Glutamatergic neuron (in vitro differentiated cells): ENCODE measurements around the gene PDZD4. TPM values are rescaled to one million over a fixed set of nuclear protein-coding genes. Genes with fewer than 3 reads are reported as not detected.

ENCODE experiments used
- DNase-seq: peaks from one replicate; pipeline ENCODE4 v3.0.0; 2022
- H3K27ac Mint-ChIP-seq: one replicate; pipeline ENCODE4 v1.8.0; 2020; ENCODE audit warnings: mild to moderate bottlenecking, mixed read lengths, inconsistent platforms; ENCODE audit not compliant: unreplicated experiment
- H3K27me3 Mint-ChIP-seq: one replicate; pipeline ENCODE4 v1.8.0; 2020; ENCODE audit warnings: mild to moderate bottlenecking, moderate library complexity, mixed read lengths, inconsistent platforms; ENCODE audit not compliant: unreplicated experiment
- H3K36me3 Mint-ChIP-seq: one replicate; pipeline ENCODE4 v1.8.0; 2020; ENCODE audit warnings: mild to moderate bottlenecking, mixed read lengths, inconsistent platforms; ENCODE audit not compliant: unreplicated experiment
- H3K4me1 Mint-ChIP-seq: one replicate; pipeline ENCODE4 v1.8.0; 2020; ENCODE audit warnings: mild to moderate bottlenecking, low read depth, mixed read lengths, inconsistent platforms; ENCODE audit not compliant: unreplicated experiment
- H3K4me3 Mint-ChIP-seq: one replicate; pipeline ENCODE4 v1.8.0; 2020; ENCODE audit warnings: mild to moderate bottlenecking, mixed read lengths, inconsistent platforms; ENCODE audit not compliant: unreplicated experiment
- H3K9me3 Mint-ChIP-seq: one replicate; pipeline ENCODE4 v1.8.0; 2020; ENCODE audit warnings: mild to moderate bottlenecking, moderate library complexity, mixed read lengths, inconsistent platforms; ENCODE audit not compliant: unreplicated experiment
- total RNA-seq: library from RNA; stranded (reverse); fragmentation: NEBNext Ultra II Directional; extraction: Animal tissue kit (Norgen Biotek cat#: 25700); gene quantifications from one replicate; pipeline ENCODE4 v1.2.1, GENCODE V29; 2021; ENCODE audit not compliant: unreplicated experiment
- TF ChIP-seq, protein P1 (sequence below): fragments of 200-600 bp; sonication (generic); IDR thresholded peaks from one replicate; pipeline ENCODE4 v1.5.0; 2021; ENCODE audit not compliant: partially characterized antibody, unreplicated experiment

PDZD4 gene
- total RNA-seq, 1 donor from 2014 or later, result 41.8 TPM

- TF ChIP-seq, protein P1, sequence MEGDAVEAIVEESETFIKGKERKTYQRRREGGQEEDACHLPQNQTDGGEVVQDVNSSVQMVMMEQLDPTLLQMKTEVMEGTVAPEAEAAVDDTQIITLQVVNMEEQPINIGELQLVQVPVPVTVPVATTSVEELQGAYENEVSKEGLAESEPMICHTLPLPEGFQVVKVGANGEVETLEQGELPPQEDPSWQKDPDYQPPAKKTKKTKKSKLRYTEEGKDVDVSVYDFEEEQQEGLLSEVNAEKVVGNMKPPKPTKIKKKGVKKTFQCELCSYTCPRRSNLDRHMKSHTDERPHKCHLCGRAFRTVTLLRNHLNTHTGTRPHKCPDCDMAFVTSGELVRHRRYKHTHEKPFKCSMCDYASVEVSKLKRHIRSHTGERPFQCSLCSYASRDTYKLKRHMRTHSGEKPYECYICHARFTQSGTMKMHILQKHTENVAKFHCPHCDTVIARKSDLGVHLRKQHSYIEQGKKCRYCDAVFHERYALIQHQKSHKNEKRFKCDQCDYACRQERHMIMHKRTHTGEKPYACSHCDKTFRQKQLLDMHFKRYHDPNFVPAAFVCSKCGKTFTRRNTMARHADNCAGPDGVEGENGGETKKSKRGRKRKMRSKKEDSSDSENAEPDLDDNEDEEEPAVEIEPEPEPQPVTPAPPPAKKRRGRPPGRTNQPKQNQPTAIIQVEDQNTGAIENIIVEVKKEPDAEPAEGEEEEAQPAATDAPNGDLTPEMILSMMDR, result no peak
- Mint-ChIP-seq H3K4me3 (no peak overlapping the region), H3K36me3 (no peaks in the 10 kb centered on the region), H3K4me1 (no peaks in the 10 kb centered on the region), H3K9me3 (peaks cover 1% of the 10 kb centered on the region), H3K27me3 (no peaks in the 10 kb centered on the region), H3K27ac (no peak overlapping the region)
- DNase-seq, result no peak
Measured at GRCh38 chrX:153801669-153802068, 28.7 kb downstream of the PDZD4 start.

DNA sequence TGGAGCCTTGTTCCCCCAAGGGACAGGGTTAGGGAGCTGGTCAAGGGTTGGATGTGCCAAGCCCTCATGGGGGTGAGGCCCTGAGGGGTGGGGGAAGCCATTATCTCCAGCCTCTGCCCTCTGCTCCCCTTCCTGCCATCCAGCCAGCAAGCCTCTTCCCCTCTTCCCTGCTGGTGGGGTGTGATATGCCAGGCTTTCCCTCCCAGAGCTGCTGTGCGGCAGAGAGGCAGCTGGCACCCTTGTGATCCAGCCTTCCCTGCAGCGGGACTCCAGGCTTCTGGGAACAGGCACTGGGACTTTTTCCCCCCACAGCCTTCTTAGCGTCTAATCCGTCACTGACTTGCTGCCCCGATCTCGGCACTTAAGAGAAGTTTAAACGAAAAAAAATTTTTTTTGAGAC is 29.6 kb downstream of the PDZD4 start:
- H3K9me3 Mint-ChIP-seq, result peaks cover 1% of the 10 kb centered on the region
- TF ChIP-seq, protein P1, result no peak
- no peaks in the 10 kb centered on the region for H3K36me3 Mint-ChIP-seq
- DNase-seq, result no peak
- H3K27me3 Mint-ChIP-seq, result no peaks in the 10 kb centered on the region
- H3K27ac Mint-ChIP-seq, result no peak overlapping the region
- no peak overlapping the region for H3K4me3 Mint-ChIP-seq
- H3K4me1 Mint-ChIP-seq, result no peaks in the 10 kb centered on the region

DNA sequence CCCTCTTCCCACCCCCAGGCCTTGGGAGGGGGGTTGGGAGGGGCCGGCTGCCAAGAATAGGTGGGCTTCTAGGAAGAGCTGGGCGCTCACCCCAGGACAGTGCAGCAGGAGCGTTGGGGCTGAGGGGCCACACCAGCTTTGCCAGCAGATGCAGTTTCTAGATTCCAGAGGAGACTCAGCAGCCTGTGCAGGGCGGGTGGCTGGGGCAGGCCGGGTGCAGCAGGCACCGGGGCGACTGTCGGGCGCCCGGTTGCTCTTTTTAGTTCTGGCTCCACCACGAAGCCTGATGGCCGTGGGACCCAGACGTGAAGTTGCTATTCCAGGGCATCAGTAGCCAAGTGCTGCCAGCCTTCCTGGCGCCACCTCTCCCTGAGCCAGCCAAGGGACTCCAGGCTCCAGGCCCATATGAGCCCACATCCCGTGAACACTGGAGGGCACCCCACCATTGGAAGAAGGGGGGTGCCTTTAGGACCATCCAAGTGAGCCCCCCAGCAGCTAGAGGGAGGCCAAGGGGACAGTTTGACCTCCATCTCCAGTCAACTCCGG is 30.1 kb downstream of the PDZD4 start:
- peaks cover 1% of the 10 kb centered on the region for H3K9me3 Mint-ChIP-seq
- no peaks in the 10 kb centered on the region for H3K36me3 Mint-ChIP-seq
- DNase-seq, result no peak
- no peak overlapping the region for H3K27ac Mint-ChIP-seq
- TF ChIP-seq, protein P1, result no peak
- no peak overlapping the region for H3K4me3 Mint-ChIP-seq
- H3K27me3 Mint-ChIP-seq, result no peaks in the 10 kb centered on the region
- H3K4me1 Mint-ChIP-seq, result no peaks in the 10 kb centered on the region

- DNase-seq, result no peak
- H3K4me3 Mint-ChIP-seq, result no peak overlapping the region
- H3K36me3 Mint-ChIP-seq, result no peaks in the 10 kb centered on the region
- no peak overlapping the region for H3K27ac Mint-ChIP-seq
- TF ChIP-seq, protein P1, result no peak
- H3K4me1 Mint-ChIP-seq, result no peaks in the 10 kb centered on the region
- no peaks in the 10 kb centered on the region for H3K27me3 Mint-ChIP-seq
- H3K9me3 Mint-ChIP-seq, result peaks cover 1% of the 10 kb centered on the region
Measured at GRCh38 chrX:153799326-153799725, 31.0 kb downstream of the PDZD4 start.

DNA sequence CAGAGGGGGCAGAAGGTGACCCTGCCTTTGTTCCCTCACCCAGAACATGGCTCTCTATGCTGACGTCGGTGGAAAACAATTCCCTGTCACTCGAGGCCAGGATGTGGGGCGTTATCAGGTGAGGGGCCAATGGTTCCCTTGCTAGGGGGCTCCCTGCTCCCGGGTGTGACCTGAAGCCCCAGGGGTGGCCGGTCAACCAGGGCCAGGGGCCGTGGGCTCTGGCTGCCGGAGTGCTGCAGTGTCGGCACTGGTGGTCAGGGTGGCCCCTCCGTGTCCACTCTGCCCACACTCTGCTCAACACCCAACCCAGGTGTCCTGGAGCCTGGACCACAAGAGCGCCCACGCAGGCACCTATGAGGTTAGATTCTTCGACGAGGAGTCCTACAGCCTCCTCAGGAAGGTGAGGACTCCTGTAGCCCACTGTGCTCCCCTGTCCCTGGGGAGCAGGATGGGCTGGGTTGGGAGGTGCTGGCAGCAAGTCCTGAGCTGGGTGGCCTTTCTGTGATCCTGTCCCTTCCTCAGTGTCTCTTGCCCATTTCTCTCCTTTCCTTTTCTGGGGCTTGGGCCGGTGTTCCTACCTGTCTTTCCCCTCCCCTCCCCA is 32.8 kb downstream of the PDZD4 start:
- Mint-ChIP-seq H3K9me3 (peaks cover 5% of the 10 kb centered on the region), H3K4me3 (no peak overlapping the region), H3K36me3 (no peaks in the 10 kb centered on the region), H3K27ac (no peak overlapping the region), H3K27me3 (no peaks in the 10 kb centered on the region), H3K4me1 (peaks cover 5% of the 10 kb centered on the region)
- TF ChIP-seq, protein P1, result no peak
- DNase-seq, result no peak
